ENCODE measurements around the gene OTUD6A. TPM values are rescaled to one million over a fixed set of nuclear protein-coding genes. Genes with fewer than 3 reads are reported as not detected.

OTUD6A gene, protein sequence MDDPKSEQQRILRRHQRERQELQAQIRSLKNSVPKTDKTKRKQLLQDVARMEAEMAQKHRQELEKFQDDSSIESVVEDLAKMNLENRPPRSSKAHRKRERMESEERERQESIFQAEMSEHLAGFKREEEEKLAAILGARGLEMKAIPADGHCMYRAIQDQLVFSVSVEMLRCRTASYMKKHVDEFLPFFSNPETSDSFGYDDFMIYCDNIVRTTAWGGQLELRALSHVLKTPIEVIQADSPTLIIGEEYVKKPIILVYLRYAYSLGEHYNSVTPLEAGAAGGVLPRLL
- not detected in 2 replicates for total RNA-seq

DNA sequence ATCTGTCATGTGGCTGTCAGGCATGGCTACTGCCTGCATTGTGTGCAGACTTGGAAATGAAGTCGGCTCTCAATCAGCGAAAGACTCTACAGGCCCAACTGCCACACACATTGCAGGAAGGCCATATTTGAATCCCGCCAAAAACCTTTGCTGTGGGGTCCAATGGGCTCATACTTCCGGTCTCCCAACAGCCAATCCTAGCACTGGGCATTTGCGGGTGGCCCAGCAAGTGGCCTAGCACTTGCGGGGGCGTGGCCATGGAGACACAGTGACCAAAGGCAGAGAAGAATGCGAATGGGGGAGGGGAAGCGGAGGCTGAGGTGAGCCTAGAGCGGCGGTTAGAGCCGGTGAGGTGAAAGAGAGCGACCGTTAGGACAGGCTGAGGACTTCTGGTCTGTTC lies at the start of gene OTUD6A:
Gene OTUD6A (plus strand): TSS at position 382 of the 400 bp plus-strand sequence. CDS start 68 bp downstream, outside the sequence.
- no peaks in the 10 kb centered on the region for H3K27me3 Mint-ChIP-seq
- no peaks in the 10 kb centered on the region for H3K4me1 Mint-ChIP-seq
- H3K27ac Mint-ChIP-seq: no peak within 1 kb of the TSS
- intact Hi-C loops (cut with micrococcal nuclease): no loop called here
- no peak within 1 kb of the TSS for H3K4me3 Mint-ChIP-seq
- no peak for DNase-seq
- no peaks in the 10 kb centered on the region for H3K36me3 Mint-ChIP-seq (ENCODE audit: low read depth)
- H3K9me3 Mint-ChIP-seq: no peaks in the 10 kb centered on the region

DNA sequence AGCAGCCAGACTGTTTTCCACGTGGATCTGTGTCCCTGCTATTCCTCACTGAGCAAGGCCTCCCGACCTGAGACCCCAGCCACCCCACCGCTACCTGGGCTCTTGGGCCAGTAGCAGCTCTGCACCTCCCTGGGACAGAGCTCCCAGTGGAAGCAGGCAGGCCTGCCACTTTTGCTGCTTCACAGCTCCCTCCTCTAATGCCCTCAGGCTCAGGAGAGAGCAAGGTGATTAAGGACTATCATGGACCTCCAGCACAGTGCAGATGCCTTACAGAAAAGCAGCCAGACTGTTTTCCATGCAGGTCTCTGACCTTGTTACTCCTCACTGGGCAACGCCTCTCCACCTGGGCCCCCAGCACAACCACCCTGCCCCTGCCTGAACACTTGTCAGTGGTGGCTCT lies 49.5 kb upstream of the OTUD6A start:
- no peak for DNase-seq
- Mint-ChIP-seq H3K36me3 (ENCODE audit: low read depth) (no peaks in the 10 kb centered on the region), H3K4me1 (peaks cover 11% of the 10 kb centered on the region), H3K27me3 (no peaks in the 10 kb centered on the region), H3K27ac (no peak overlapping the region), H3K4me3 (no peak overlapping the region), H3K9me3 (no peaks in the 10 kb centered on the region)
- intact Hi-C loops (cut with micrococcal nuclease): no loop called here

DNA sequence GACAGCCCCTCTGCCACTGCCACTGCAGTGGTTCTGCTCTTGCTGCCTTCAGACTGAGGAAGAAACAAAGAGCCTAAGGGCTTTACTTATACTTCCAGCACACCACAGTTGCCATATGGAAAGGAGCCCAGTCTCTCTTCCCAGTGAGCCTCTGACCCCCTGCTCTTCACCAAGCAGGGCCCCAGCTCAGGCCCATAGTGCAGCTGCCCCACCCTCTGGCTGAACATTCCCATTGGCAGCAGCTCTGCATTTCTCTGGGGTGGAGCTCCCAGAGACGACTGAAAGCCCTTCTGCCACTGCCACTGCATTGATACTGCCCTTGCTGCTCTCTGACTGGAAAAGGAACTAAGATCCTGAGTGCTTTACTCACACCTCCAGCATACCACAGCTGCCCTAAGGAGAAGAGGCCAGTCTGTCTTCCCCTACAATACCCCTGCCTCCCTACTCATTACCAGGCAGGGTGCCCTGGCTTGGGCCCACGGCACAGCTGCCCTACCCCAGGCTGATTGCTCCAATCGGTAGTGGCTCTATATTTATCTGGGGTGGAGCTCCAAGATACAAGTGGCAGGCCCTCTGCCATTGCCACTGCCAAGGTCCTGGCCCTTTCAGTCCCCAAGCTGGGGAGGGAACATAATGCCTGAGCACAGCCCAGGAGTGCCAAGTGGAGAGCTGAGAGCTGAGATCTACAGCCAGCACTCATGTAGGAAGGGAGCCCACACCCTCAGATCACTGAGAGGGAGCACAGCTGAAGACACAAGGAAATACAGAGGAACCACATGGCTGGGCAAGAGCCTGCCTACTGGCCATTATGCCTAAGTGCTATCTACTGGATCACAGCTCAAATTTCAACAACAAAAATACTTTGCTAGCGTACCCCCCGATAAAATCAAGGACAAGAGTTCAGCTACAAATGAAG lies 48.5 kb upstream of the OTUD6A start:
- no peaks in the 10 kb centered on the region for H3K27me3 Mint-ChIP-seq
- no peak for DNase-seq
- H3K9me3 Mint-ChIP-seq: no peaks in the 10 kb centered on the region
- no peak overlapping the region for H3K27ac Mint-ChIP-seq
- intact Hi-C loops (cut with micrococcal nuclease): no loop called here
- H3K4me1 Mint-ChIP-seq: peaks cover 11% of the 10 kb centered on the region
- no peaks in the 10 kb centered on the region for H3K36me3 Mint-ChIP-seq (ENCODE audit: low read depth)
- no peak overlapping the region for H3K4me3 Mint-ChIP-seq

DNA sequence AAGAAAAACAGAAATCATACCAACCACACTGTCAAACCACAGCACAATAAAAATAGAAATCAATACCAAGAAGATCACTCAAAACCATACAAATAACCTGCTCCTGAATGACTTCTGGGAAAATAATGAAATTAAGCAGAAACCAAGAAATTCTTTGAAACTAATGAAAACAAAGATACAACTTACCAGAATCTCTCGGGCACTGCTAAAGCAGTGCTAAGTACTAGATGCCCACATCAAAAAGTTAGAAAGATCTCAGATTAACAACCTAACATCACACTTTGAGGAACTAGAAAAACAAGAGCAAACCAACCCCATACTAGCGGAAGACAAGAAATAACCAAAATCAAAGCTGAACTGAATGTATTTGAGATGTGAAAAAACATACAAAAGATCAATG lies 45.7 kb upstream of the OTUD6A start:
- intact Hi-C loops (cut with micrococcal nuclease): no loop called here
- H3K4me1 Mint-ChIP-seq: peaks cover 11% of the 10 kb centered on the region
- peak overlapping the region; percentile 6 for H3K27ac Mint-ChIP-seq
- no peaks in the 10 kb centered on the region for H3K36me3 Mint-ChIP-seq (ENCODE audit: low read depth)
- H3K27me3 Mint-ChIP-seq: no peaks in the 10 kb centered on the region
- DNase-seq: no peak
- H3K9me3 Mint-ChIP-seq: no peaks in the 10 kb centered on the region
- H3K4me3 Mint-ChIP-seq: peak overlapping the region; percentile 14

DNA sequence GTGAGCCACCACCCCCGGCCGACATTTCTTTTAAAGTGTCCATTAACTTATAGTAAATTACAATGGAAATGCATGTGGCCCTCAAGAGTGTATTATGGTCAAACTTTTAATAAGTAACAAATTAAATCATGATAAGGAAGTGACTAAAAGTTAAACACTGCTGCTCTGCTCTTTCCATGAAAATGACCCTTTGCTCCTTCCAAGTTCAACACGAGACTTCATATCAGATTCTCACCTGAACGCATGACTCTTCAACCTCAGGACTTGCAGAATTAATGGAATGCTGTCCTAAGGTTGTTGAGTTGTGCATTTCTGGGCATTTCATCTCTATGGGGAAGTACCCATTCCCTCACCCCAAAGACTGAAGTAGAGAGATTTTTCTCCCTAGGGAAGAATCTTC lies 39.6 kb upstream of the OTUD6A start:
- intact Hi-C loops (cut with micrococcal nuclease): no loop called here
- Mint-ChIP-seq H3K27ac (no peak overlapping the region), H3K4me1 (peaks cover 14% of the 10 kb centered on the region), H3K9me3 (no peaks in the 10 kb centered on the region), H3K4me3 (no peak overlapping the region), H3K36me3 (ENCODE audit: low read depth) (no peaks in the 10 kb centered on the region), H3K27me3 (no peaks in the 10 kb centered on the region)
- DNase-seq: no peak

DNA sequence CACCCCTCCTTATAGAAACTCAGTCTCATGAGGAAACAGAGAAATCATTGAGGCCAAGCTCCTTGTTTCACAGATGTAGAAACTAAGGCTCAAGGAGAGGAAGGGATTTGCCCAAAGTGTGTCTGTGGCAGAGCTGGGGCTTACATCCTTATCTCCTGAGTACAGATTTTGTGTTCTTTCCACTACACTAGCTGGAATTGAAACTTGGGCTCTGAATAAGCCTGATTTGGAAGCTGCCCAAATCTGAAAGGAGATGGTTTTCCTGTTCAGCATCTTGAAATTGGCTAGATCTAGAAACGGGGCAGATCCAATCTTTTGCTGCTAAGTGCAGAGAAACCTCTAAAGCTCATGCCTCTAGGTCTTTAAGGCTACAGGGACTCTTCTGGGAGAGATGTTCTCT lies 36.8 kb upstream of the OTUD6A start:
- H3K9me3 Mint-ChIP-seq: no peaks in the 10 kb centered on the region
- H3K27ac Mint-ChIP-seq: no peak overlapping the region
- peaks cover 17% of the 10 kb centered on the region for H3K4me1 Mint-ChIP-seq
- no peaks in the 10 kb centered on the region for H3K27me3 Mint-ChIP-seq
- no peak overlapping the region for H3K4me3 Mint-ChIP-seq
- intact Hi-C loops (cut with micrococcal nuclease): no loop called here
- no peaks in the 10 kb centered on the region for H3K36me3 Mint-ChIP-seq (ENCODE audit: low read depth)
- DNase-seq: no peak

DNA sequence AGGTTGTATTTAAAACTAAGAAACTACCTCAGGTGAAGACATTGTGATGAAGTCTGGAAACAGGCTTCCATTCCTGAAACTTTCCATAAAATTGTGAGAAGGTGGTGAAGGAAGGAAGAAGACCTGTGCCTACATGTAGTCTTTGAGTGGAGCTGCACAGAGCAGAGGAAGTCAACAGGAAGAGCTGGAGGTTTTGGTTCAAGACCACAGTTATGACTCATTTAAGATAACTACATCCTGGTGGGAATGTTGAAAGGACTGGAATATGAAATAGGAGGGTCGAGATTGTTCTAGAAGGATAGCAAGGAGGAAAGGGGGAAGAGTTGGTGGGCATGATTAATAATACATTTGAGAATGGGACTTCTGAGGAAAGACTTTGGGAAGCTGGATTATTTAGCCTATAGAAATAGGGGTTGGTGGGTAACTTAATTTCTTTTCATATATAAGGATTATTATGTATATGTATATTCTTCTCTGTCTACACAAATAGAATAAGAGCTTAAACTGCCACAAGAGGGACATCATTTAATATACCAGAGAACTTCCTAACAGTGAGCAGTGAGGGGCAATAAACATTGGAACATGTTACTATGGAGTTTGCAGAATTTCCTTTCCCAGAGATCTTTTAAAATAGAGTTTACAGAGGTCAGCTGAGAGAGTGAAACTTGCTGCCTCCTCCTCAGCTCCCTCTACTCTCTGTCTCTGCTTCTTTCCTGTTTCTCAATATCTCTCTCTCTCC lies 36.0 kb upstream of the OTUD6A start:
- Mint-ChIP-seq H3K27me3 (no peaks in the 10 kb centered on the region), H3K4me3 (peak overlapping the region; percentile 3), H3K27ac (no peak overlapping the region), H3K9me3 (no peaks in the 10 kb centered on the region), H3K36me3 (ENCODE audit: low read depth) (no peaks in the 10 kb centered on the region), H3K4me1 (peaks cover 19% of the 10 kb centered on the region)
- intact Hi-C loops (cut with micrococcal nuclease): no loop called here
- no peak for DNase-seq

DNA sequence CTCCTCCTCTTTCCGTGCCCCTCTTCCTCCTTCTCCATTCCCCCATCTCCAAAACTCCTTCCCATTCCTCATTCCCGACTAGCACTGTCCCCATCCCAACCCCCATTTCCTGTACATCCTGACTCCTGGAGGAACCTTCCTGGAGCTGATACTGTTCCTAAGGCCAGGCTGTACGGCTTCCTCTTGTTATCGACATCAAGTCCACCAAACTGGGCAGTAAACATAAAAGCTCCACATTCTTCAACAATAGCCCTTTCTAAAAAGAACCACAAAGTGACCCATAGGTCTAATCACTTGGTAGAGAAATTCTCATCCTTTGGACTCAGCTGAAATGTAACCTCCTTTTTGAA lies 35.4 kb upstream of the OTUD6A start:
- Mint-ChIP-seq H3K27ac (no peak overlapping the region), H3K36me3 (ENCODE audit: low read depth) (no peaks in the 10 kb centered on the region), H3K4me1 (peaks cover 20% of the 10 kb centered on the region), H3K4me3 (no peak overlapping the region), H3K9me3 (no peaks in the 10 kb centered on the region), H3K27me3 (no peaks in the 10 kb centered on the region)
- DNase-seq: no peak
- intact Hi-C loops (cut with micrococcal nuclease): no loop called here

DNA sequence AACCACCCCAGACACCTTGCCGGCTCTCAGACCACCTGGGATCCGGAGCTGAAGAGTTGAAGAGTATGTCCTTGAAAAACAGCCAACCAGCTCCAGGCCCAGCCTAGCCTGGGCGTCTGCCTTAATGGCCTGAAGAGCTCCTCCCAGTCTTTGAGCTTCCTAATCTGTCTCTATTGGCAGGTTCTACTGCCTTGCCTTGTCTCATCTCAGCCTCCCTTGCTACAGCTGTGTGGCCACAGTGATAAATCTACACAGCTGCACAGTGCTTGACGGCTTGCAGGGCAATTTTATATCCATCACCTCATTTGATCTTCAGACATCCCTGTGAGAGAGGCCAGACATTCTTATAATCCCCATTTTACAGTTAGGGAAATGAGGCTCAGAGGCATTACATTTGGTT lies 32.4 kb upstream of the OTUD6A start:
- Mint-ChIP-seq H3K27ac (no peak overlapping the region), H3K4me3 (no peak overlapping the region), H3K4me1 (peaks cover 20% of the 10 kb centered on the region), H3K36me3 (ENCODE audit: low read depth) (no peaks in the 10 kb centered on the region), H3K9me3 (no peaks in the 10 kb centered on the region), H3K27me3 (no peaks in the 10 kb centered on the region)
- intact Hi-C loops (cut with micrococcal nuclease): loop anchor here (2.0 kb wide), 1 partner anchor 491 kb away; no protein-coding TSS in a partner anchor
- DNase-seq: no peak

DNA sequence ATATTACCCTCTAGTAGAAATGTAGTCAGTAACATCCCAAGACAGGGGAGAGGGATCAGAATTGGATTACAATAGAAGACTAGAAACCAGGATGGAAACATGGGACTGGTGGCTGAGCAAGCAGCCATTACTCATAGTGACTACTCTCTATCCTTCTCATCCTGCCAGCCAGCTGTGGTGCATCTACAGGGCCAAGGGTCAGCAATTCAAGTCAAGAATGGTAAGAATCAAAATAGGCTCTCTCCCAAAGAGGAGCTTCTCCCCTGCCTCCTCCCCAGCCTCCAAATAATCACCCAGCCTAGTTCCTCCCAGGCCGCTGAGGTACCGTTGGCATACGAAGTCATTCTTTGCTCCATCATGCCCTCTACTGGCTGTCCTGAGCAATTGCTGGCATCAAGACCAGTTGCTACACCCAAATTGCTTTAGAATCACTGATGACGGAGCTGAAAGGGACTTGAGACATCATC lies 31.9 kb upstream of the OTUD6A start:
- intact Hi-C loops (cut with micrococcal nuclease): loop anchor here (2.0 kb wide), 1 partner anchor 492 kb away; no protein-coding TSS in a partner anchor
- H3K4me1 Mint-ChIP-seq: peaks cover 20% of the 10 kb centered on the region
- H3K36me3 Mint-ChIP-seq (ENCODE audit: low read depth): no peaks in the 10 kb centered on the region
- H3K27me3 Mint-ChIP-seq: no peaks in the 10 kb centered on the region
- no peaks in the 10 kb centered on the region for H3K9me3 Mint-ChIP-seq
- no peak overlapping the region for H3K4me3 Mint-ChIP-seq
- H3K27ac Mint-ChIP-seq: no peak overlapping the region
- peak; percentile 83 for DNase-seq

DNA sequence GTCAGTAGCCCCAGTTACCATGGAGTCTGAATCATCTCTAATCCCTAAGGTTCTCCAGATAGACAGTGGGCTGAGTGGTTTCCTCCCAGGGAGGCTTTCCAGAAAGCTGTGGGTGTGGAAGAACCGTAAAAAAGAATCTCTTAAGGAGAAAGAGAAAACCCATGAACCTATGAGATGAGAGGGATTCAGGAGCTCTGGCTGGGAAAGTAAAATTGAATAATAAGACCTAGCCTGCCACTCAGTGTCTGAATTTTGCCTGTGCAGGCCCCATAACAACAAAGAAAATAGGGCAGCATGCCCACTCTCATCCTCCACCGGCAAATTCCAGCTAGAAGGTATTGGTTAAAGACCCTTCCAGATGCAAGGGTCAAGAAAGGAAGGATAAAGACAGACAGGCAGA lies 29.5 kb upstream of the OTUD6A start:
- H3K9me3 Mint-ChIP-seq: no peaks in the 10 kb centered on the region
- no peaks in the 10 kb centered on the region for H3K36me3 Mint-ChIP-seq (ENCODE audit: low read depth)
- no peaks in the 10 kb centered on the region for H3K27me3 Mint-ChIP-seq
- peaks cover 7% of the 10 kb centered on the region for H3K4me1 Mint-ChIP-seq
- no peak for DNase-seq
- no peak overlapping the region for H3K4me3 Mint-ChIP-seq
- H3K27ac Mint-ChIP-seq: no peak overlapping the region
- intact Hi-C loops (cut with micrococcal nuclease): loop anchor here (1.0 to 2.0 kb wide), 2 partner anchors 64 to 101 kb away; partner anchors contain the start of gene IGBP1

DNA sequence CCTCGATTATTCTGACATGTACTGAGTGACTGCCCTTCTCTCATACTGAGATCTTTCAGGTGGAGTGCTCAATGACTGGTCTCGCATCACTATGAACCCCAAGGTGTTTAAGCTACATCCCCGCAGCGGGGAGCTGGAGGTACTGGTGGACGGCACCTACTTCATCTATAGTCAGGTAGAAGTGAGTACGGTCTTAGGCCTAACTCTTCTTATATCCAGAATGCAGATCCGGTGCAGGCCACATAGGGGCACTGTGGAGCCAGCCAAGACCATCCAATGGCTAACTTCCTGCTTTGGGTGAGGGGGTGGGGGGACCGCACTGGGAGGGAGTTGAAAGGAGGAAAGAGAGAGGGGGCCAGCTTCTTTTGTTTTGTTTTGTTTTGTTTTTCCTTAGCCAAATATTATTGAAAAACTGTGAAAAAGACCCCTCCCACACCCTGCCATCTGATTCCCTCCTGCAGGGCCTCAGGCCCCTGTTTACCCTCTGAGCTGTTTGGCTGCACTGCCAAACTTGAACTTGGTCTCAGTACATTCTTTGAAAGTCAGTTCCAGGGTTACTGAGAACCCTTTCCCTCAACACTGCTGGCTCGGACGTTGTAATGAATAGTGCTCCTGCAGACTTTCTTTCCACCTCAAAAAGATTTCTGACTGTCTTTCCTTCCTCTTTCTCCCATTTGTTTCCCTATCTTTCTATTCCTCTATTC lies 28.8 kb upstream of the OTUD6A start:
- no peaks in the 10 kb centered on the region for H3K9me3 Mint-ChIP-seq
- no peak overlapping the region for H3K27ac Mint-ChIP-seq
- no peak overlapping the region for H3K4me3 Mint-ChIP-seq
- no peaks in the 10 kb centered on the region for H3K27me3 Mint-ChIP-seq
- intact Hi-C loops (cut with micrococcal nuclease): loop anchor here (1.0 to 2.0 kb wide), 2 partner anchors 63 to 100 kb away; partner anchors contain the start of gene IGBP1
- peaks cover 7% of the 10 kb centered on the region for H3K4me1 Mint-ChIP-seq
- no peaks in the 10 kb centered on the region for H3K36me3 Mint-ChIP-seq (ENCODE audit: low read depth)
- peak; percentile 71 for DNase-seq

DNA sequence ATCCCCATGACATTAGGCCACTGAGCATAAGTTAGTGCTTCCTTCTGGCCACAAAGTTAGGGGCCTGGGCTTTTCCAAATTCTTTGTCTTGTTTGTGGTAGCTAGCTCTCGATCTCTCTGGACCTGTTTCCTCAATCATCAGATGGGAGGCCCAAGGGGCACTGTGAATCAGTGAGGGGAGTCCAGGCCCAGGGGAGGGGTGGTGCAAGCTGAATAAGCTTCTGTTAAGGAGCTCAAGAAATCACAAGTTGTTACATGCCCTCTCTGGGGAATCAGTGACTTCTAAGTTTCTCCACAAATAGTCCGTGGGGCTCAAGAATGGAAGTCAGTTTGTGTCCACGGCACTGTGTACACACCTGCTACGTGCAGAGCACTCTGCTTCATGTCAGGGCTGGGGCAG lies 27.6 kb upstream of the OTUD6A start:
- DNase-seq: no peak
- Mint-ChIP-seq H3K9me3 (no peaks in the 10 kb centered on the region), H3K4me3 (no peak overlapping the region), H3K4me1 (peaks cover 7% of the 10 kb centered on the region), H3K36me3 (ENCODE audit: low read depth) (no peaks in the 10 kb centered on the region), H3K27me3 (no peaks in the 10 kb centered on the region), H3K27ac (no peak overlapping the region)
- intact Hi-C loops (cut with micrococcal nuclease): no loop called here
